ENCODE results near the gene PSMC3IP. TPM values are rescaled to one million over a fixed set of nuclear protein-coding genes. Genes with fewer than 3 reads are reported as not detected.
A peak's percentile ranks its signal among the peaks of the same experiment; 100 is the strongest.

PSMC3IP gene
- total and polyA plus RNA-seq, 2 experiments from 2014 or later, result 18.5 to 29.5 TPM

DNA sequence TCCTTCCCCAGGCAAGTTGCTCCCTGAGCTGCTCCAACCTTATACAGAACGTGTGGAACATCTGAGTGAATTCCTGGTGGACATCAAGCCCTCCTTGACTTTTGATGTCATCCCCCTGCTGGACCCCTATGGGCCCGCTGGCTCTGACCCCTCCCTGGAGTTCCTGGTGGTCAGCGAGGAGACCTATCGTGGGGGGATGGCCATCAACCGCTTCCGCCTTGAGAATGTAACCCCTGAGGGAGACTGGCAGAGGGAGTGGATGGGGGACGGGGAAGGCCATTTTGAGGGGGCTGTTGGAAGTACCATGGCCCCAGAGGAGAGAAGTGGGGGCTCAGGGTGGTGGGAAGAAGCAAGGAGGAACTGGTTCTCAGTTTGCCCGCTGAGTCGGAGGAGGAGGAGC is 13.6 kb downstream of the PSMC3IP start:
- H3K4me1 Mint-ChIP-seq, result peaks cover 24% of the 10 kb centered on the region
- no peak overlapping the region for H3K27ac Mint-ChIP-seq
- Histone ChIP-seq H3K79me2 (replicated peaks; ENCODE audit: insufficient read depth) (peaks cover 27% of the 10 kb centered on the region), H3K36me3 (ENCODE audit: insufficient read depth) (peaks cover 4% of the 10 kb centered on the region; the same call in 1 of the 2 replicates), H3K27ac (ENCODE audit: low read depth) (no peak overlapping the region), H2AFZ (no peak overlapping the region), H3K4me1 (ENCODE audit: insufficient read depth) (peaks cover 19% of the 10 kb centered on the region), H3K27me3 (ENCODE audit: insufficient read depth) (no peaks in the 10 kb centered on the region), H3K9me2 (ENCODE audit: insufficient read depth) (no peaks in the 10 kb centered on the region), H3F3A (replicated peaks; ENCODE audit: low read depth) (peaks cover 28% of the 10 kb centered on the region), H3K4me2 (no peak overlapping the region), H3K4me3 (no peak overlapping the region), H4K20me1 (replicated peaks; ENCODE audit: insufficient read depth) (no peaks in the 10 kb centered on the region)
- H3K36me3 Mint-ChIP-seq (ENCODE audit: low read depth), result peaks cover 38% of the 10 kb centered on the region
- ATAC-seq (no peak), DNase-seq (ENCODE audit: low spot score) (no peak)
- H3K9me3 Mint-ChIP-seq, result no peaks in the 10 kb centered on the region
- peak overlapping the region; percentile 96 for H3K4me3 Mint-ChIP-seq
- no peak for TF ChIP-seq CREB1 (CRISPR knock-in tag; IDR thresholded peaks at IDR 0.05; ENCODE audit: low read depth)
- no peak for TF ChIP-seq EZH2 (IDR thresholded peaks at IDR 0.05; ENCODE audit: low read depth, unreplicated experiment)
- TF ChIP-seq, protein P1, sequence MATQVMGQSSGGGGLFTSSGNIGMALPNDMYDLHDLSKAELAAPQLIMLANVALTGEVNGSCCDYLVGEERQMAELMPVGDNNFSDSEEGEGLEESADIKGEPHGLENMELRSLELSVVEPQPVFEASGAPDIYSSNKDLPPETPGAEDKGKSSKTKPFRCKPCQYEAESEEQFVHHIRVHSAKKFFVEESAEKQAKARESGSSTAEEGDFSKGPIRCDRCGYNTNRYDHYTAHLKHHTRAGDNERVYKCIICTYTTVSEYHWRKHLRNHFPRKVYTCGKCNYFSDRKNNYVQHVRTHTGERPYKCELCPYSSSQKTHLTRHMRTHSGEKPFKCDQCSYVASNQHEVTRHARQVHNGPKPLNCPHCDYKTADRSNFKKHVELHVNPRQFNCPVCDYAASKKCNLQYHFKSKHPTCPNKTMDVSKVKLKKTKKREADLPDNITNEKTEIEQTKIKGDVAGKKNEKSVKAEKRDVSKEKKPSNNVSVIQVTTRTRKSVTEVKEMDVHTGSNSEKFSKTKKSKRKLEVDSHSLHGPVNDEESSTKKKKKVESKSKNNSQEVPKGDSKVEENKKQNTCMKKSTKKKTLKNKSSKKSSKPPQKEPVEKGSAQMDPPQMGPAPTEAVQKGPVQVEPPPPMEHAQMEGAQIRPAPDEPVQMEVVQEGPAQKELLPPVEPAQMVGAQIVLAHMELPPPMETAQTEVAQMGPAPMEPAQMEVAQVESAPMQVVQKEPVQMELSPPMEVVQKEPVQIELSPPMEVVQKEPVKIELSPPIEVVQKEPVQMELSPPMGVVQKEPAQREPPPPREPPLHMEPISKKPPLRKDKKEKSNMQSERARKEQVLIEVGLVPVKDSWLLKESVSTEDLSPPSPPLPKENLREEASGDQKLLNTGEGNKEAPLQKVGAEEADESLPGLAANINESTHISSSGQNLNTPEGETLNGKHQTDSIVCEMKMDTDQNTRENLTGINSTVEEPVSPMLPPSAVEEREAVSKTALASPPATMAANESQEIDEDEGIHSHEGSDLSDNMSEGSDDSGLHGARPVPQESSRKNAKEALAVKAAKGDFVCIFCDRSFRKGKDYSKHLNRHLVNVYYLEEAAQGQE (IDR thresholded peaks at IDR 0.05; ENCODE audit: unreplicated experiment), result no peak
- TF ChIP-seq, protein P2, sequence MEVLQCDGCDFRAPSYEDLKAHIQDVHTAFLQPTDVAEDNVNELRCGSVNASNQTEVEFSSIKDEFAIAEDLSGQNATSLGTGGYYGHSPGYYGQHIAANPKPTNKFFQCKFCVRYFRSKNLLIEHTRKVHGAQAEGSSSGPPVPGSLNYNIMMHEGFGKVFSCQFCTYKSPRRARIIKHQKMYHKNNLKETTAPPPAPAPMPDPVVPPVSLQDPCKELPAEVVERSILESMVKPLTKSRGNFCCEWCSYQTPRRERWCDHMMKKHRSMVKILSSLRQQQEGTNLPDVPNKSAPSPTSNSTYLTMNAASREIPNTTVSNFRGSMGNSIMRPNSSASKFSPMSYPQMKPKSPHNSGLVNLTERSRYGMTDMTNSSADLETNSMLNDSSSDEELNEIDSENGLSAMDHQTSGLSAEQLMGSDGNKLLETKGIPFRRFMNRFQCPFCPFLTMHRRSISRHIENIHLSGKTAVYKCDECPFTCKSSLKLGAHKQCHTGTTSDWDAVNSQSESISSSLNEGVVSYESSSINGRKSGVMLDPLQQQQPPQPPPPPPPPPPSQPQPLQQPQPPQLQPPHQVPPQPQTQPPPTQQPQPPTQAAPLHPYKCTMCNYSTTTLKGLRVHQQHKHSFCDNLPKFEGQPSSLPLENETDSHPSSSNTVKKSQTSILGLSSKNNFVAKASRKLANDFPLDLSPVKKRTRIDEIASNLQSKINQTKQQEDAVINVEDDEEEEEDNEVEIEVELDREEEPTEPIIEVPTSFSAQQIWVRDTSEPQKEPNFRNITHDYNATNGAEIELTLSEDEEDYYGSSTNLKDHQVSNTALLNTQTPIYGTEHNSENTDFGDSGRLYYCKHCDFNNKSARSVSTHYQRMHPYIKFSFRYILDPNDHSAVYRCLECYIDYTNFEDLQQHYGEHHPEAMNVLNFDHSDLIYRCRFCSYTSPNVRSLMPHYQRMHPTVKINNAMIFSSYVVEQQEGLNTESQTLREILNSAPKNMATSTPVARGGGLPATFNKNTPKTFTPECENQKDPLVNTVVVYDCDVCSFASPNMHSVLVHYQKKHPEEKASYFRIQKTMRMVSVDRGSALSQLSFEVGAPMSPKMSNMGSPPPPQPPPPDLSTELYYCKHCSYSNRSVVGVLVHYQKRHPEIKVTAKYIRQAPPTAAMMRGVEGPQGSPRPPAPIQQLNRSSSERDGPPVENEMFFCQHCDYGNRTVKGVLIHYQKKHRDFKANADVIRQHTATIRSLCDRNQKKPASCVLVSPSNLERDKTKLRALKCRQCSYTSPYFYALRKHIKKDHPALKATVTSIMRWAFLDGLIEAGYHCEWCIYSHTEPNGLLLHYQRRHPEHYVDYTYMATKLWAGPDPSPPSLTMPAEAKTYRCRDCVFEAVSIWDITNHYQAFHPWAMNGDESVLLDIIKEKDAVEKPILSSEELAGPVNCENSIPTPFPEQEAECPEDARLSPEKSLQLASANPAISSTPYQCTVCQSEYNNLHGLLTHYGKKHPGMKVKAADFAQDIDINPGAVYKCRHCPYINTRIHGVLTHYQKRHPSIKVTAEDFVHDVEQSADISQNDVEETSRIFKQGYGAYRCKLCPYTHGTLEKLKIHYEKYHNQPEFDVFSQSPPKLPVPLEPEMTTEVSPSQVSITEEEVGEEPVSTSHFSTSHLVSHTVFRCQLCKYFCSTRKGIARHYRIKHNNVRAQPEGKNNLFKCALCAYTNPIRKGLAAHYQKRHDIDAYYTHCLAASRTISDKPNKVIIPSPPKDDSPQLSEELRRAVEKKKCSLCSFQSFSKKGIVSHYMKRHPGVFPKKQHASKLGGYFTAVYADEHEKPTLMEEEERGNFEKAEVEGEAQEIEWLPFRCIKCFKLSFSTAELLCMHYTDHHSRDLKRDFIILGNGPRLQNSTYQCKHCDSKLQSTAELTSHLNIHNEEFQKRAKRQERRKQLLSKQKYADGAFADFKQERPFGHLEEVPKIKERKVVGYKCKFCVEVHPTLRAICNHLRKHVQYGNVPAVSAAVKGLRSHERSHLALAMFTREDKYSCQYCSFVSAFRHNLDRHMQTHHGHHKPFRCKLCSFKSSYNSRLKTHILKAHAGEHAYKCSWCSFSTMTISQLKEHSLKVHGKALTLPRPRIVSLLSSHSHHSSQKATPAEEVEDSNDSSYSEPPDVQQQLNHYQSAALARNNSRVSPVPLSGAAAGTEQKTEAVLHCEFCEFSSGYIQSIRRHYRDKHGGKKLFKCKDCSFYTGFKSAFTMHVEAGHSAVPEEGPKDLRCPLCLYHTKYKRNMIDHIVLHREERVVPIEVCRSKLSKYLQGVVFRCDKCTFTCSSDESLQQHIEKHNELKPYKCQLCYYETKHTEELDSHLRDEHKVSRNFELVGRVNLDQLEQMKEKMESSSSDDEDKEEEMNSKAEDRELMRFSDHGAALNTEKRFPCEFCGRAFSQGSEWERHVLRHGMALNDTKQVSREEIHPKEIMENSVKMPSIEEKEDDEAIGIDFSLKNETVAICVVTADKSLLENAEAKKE (CRISPR knock-in tag; IDR thresholded peaks at IDR 0.05), result no peak
- TF ChIP-seq STAT1 (IDR thresholded peaks at IDR 0.05; ENCODE audit: unreplicated experiment), result no peak
- TF ChIP-seq, protein P3, sequence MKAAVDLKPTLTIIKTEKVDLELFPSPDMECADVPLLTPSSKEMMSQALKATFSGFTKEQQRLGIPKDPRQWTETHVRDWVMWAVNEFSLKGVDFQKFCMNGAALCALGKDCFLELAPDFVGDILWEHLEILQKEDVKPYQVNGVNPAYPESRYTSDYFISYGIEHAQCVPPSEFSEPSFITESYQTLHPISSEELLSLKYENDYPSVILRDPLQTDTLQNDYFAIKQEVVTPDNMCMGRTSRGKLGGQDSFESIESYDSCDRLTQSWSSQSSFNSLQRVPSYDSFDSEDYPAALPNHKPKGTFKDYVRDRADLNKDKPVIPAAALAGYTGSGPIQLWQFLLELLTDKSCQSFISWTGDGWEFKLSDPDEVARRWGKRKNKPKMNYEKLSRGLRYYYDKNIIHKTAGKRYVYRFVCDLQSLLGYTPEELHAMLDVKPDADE (IDR thresholded peaks at IDR 0.05), result no peak
- TF ChIP-seq, protein P4, sequence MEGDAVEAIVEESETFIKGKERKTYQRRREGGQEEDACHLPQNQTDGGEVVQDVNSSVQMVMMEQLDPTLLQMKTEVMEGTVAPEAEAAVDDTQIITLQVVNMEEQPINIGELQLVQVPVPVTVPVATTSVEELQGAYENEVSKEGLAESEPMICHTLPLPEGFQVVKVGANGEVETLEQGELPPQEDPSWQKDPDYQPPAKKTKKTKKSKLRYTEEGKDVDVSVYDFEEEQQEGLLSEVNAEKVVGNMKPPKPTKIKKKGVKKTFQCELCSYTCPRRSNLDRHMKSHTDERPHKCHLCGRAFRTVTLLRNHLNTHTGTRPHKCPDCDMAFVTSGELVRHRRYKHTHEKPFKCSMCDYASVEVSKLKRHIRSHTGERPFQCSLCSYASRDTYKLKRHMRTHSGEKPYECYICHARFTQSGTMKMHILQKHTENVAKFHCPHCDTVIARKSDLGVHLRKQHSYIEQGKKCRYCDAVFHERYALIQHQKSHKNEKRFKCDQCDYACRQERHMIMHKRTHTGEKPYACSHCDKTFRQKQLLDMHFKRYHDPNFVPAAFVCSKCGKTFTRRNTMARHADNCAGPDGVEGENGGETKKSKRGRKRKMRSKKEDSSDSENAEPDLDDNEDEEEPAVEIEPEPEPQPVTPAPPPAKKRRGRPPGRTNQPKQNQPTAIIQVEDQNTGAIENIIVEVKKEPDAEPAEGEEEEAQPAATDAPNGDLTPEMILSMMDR (conservative IDR thresholded peaks at IDR 0.05; ENCODE audit: low read depth in 2 of 2), result no peak
- TF ChIP-seq ZNF331 (CRISPR knock-in tag; IDR thresholded peaks at IDR 0.05; ENCODE audit: low read depth), result no peak
- TF ChIP-seq POLR2AphosphoS5 (IDR thresholded peaks at IDR 0.05; ENCODE audit: low read depth), result no peak
- no peak for TF ChIP-seq EZH2phosphoT487 (IDR thresholded peaks at IDR 0.05; ENCODE audit: unreplicated experiment)
- H3K27me3 Mint-ChIP-seq (ENCODE audit: insufficient read depth, low read depth, poor library complexity), result peaks cover 16% of the 10 kb centered on the region
